K562 (cell line): ENCODE results near the gene HAUS6. TPM values are rescaled to one million over a fixed set of nuclear protein-coding genes. Genes with fewer than 3 reads are reported as not detected.
A peak's percentile ranks its signal among the peaks of the same experiment; 100 is the strongest.

Experiments used
- CBX3 ChIP-seq, 2 experiments: IDR thresholded peaks; 1 replicate in 1 of 2; 2 replicates in 1 of 2; pipeline ENCODE4 v1.6.1; 2012; ENCODE audit warnings: inconsistent platforms in 2 of 2, low read length in 2 of 2, borderline replicate concordance in 1 of 2, control low read depth in 1 of 2
- CTBP1 ChIP-seq: fragments of 450-650 bp; IDR thresholded peaks from 2 replicates; pipeline ENCODE4 v1.6.1; 2016; ENCODE audit warnings: borderline replicate concordance
- ELF2 ChIP-seq: fragments of 250-450 bp; sonication (Bioruptor Pico); IDR thresholded peaks from 2 replicates; pipeline ENCODE4 v1.5.0; 2021; ENCODE audit warnings: mild to moderate bottlenecking
- EP400 ChIP-seq: fragments of 450-650 bp; IDR thresholded peaks from 2 replicates; pipeline ENCODE4 v1.6.1; 2017; ENCODE audit warnings: antibody characterized with exemption, mild to moderate bottlenecking, moderate library complexity
- FIP1L1 ChIP-seq: fragments of 200-400 bp; formaldehyde crosslinking; IDR thresholded peaks from 2 replicates; pipeline ENCODE4 v1.6.1; 2018; ENCODE audit warnings: mild to moderate bottlenecking, low read depth, low read length; ENCODE audit not compliant: poor library complexity, severe bottlenecking
- FOXK2 ChIP-seq, 2 experiments: fragments of 450-650 bp; IDR thresholded peaks in 1 of 2; conservative IDR thresholded peaks in 1 of 2; 2 replicates each; pipeline ENCODE4 v1.6.1; 2016; ENCODE audit warnings: low read depth in 2 of 2, mild to moderate bottlenecking in 1 of 2
- HCFC1 ChIP-seq: IDR thresholded peaks from 2 replicates; pipeline ENCODE4 v1.6.1; 2012; ENCODE audit warnings: low read depth, low read length, improper control_type of control experiment
- KAT8 ChIP-seq: fragments of 450-650 bp; IDR thresholded peaks from 2 replicates; pipeline ENCODE4 v1.6.1; 2016; ENCODE audit warnings: low read depth, mild to moderate bottlenecking
- MAFK ChIP-seq: IDR thresholded peaks from 2 replicates; pipeline ENCODE4 v1.6.1; 2011; ENCODE audit warnings: low read length, improper control_type of control experiment
- NFIX ChIP-seq: fragments of 250-450 bp; sonication (Bioruptor Pico); IDR thresholded peaks from 2 replicates; pipeline ENCODE4 v1.4.0; 2020; ENCODE audit warnings: low read depth, mild to moderate bottlenecking, moderate library complexity
- PTTG1 ChIP-seq: fragments of 450-650 bp; IDR thresholded peaks from 2 replicates; pipeline ENCODE4 v1.6.1; 2016; ENCODE audit warnings: low read depth, mild to moderate bottlenecking, missing genetic modification characterization, missing compliant biosample characterization
- SMC3 ChIP-seq: conservative IDR thresholded peaks from 2 replicates; pipeline ENCODE4 v1.6.1; 2011; ENCODE audit warnings: low read depth, low read length, improper control_type of control experiment; ENCODE audit not compliant: insufficient read depth
- SUPT5H ChIP-seq: fragments of 450-650 bp; IDR thresholded peaks from 2 replicates; pipeline ENCODE4 v1.6.1; 2016
- TAF1 ChIP-seq: IDR thresholded peaks from 2 replicates; pipeline ENCODE4 v1.6.1; 2011; ENCODE audit warnings: mild to moderate bottlenecking, low read length, moderate library complexity; ENCODE audit not compliant: insufficient read depth, control insufficient read depth, severe bottlenecking; ENCODE audit errors: extremely low read depth
- ZFP36 ChIP-seq: fragments of 150-350 bp; IDR thresholded peaks from 2 replicates; pipeline ENCODE4 v1.6.1; 2018; ENCODE audit warnings: low read length, low read depth; ENCODE audit not compliant: partially characterized antibody
- ZFX ChIP-seq: sonication (generic); formaldehyde crosslinking; IDR thresholded peaks from 2 replicates; pipeline ENCODE4 v1.8.0; 2022; ENCODE audit warnings: mild to moderate bottlenecking, missing genetic modification reagents, moderate library complexity
- ZNF224 ChIP-seq: sonication (generic); formaldehyde crosslinking; IDR thresholded peaks from 2 replicates; pipeline ENCODE4 v1.8.0; 2022; ENCODE audit warnings: mild to moderate bottlenecking, missing genetic modification reagents
- ZNF584 ChIP-seq: fragments of 200-800 bp; sonication (Bioruptor generic); IDR thresholded peaks from 2 replicates; pipeline ENCODE4 v1.6.1; 2016; ENCODE audit warnings: low read depth, mild to moderate bottlenecking, missing genetic modification characterization, missing compliant biosample characterization
- ZNF778 ChIP-seq: fragments of 450-650 bp; formaldehyde crosslinking; IDR thresholded peaks from 2 replicates; pipeline ENCODE4 v1.4.0; 2020; ENCODE audit warnings: mild to moderate bottlenecking, moderate library complexity
- polyA plus RNA-seq, 8 experiments: library from polyadenylated mRNA; depleted of rRNA in 4 of 8; stranded (reverse) in 5 of 8; unstranded in 3 of 8; fragments of >200 nt; fragmentation: Nextera tagmentation in 2 of 8; fragmentation: Illumina TruSeq in 1 of 8; extraction: Ambion mirVana in 2 of 8; extraction: Trizol in 1 of 8; gene quantifications; 2 replicates each; pipeline versions ENCODE4 v1.2.1 to v1.2.3, GENCODE V29; 2011 to 2014; ENCODE audit warnings: inconsistent platforms in 1 of 8, missing spikeins in 1 of 8
- total RNA-seq, 7 experiments: library from RNA; depleted of rRNA in 6 of 7; stranded (reverse); fragments of >200 nt in 6 of 7; fragmentation: Illumina TruSeq in 2 of 7; extraction: Trizol in 2 of 7; gene quantifications; 2 replicates each; pipeline versions ENCODE4 v1.2.1 to v1.2.3, GENCODE V29; 2011 to 2021; ENCODE audit warnings: low replicate concordance in 1 of 7
- TF ChIP-seq, protein P1 (sequence below): fragments of 200-800 bp; sonication (Bioruptor generic); IDR thresholded peaks from 2 replicates; pipeline ENCODE4 v1.6.1; 2016; ENCODE audit warnings: missing genetic modification characterization, missing compliant biosample characterization
- TF ChIP-seq, protein P2 (sequence below): sonication (generic); formaldehyde crosslinking; IDR thresholded peaks from 2 replicates; pipeline ENCODE4 v1.8.1; 2023; ENCODE audit warnings: mild to moderate bottlenecking, missing genetic modification reagents

The HAUS6 gene
- total and polyA plus RNA-seq, 9 of the 15 experiments (the other 6 are each of a cell fraction or from before 2014, with no cell fraction given), result 10.2 to 31.7 (median 23.1) TPM

DNA sequence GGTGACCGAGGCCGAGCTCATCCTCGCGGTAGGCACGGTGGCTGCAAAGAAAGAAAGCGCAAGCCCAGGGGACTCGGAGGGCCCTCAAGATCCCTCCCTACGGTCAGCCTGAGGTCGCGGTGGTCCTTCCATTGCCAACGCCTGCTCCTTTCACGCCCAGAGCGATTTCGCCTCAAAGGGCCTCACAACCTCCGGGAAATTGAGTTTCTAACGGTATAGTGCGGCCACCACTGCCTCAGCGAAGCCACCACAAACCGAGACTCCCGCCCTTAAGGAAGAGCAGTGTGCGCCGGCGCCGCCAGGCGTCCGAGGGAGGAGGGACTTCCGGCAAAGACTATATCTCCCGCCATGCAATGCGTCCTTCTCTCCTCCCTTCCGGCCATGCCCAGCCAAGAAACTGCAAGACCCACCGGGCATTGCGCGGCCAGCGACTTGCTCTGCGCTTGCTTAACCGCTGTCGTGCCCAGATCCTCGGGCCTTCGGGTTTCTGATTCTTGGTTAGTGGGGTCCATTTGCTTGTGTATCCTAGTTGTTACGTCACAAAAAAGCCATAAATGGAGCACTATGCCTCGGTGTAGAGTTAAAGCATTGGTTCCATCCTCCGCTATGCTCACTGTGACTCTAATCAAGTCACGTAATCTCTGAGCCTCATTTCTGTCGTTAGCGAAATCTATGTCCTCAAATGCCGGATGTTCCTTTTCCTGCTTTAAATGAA, at the start of gene HAUS6 (continued):
- TF ChIP-seq, protein P1, sequence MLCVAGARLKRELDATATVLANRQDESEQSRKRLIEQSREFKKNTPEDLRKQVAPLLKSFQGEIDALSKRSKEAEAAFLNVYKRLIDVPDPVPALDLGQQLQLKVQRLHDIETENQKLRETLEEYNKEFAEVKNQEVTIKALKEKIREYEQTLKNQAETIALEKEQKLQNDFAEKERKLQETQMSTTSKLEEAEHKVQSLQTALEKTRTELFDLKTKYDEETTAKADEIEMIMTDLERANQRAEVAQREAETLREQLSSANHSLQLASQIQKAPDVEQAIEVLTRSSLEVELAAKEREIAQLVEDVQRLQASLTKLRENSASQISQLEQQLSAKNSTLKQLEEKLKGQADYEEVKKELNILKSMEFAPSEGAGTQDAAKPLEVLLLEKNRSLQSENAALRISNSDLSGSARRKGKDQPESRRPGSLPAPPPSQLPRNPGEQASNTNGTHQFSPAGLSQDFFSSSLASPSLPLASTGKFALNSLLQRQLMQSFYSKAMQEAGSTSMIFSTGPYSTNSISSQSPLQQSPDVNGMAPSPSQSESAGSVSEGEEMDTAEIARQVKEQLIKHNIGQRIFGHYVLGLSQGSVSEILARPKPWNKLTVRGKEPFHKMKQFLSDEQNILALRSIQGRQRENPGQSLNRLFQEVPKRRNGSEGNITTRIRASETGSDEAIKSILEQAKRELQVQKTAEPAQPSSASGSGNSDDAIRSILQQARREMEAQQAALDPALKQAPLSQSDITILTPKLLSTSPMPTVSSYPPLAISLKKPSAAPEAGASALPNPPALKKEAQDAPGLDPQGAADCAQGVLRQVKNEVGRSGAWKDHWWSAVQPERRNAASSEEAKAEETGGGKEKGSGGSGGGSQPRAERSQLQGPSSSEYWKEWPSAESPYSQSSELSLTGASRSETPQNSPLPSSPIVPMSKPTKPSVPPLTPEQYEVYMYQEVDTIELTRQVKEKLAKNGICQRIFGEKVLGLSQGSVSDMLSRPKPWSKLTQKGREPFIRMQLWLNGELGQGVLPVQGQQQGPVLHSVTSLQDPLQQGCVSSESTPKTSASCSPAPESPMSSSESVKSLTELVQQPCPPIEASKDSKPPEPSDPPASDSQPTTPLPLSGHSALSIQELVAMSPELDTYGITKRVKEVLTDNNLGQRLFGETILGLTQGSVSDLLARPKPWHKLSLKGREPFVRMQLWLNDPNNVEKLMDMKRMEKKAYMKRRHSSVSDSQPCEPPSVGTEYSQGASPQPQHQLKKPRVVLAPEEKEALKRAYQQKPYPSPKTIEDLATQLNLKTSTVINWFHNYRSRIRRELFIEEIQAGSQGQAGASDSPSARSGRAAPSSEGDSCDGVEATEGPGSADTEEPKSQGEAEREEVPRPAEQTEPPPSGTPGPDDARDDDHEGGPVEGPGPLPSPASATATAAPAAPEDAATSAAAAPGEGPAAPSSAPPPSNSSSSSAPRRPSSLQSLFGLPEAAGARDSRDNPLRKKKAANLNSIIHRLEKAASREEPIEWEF, result no peak
- TF ChIP-seq FOXK2 (conservative IDR thresholded peaks at IDR 0.05 in 1 of 2, IDR thresholded peaks at IDR 0.05 in 1 of 2; ENCODE audit: low read depth in 2 of 2) (peak in 1 of 2 experiments; percentile 42; a peak in 1 of 4 replicates), HCFC1 (peak; percentile 93), CTBP1 (no peak), ELF2 (CRISPR knock-in tag) (peak; percentile 60; the same call in 1 of the 2 replicates), SMC3 (no peak), PTTG1 (tag) (no peak), MAFK (no peak), KAT8 (no peak), FIP1L1 (no peak), ZFX (CRISPR knock-in tag) (peak; percentile 70), ZNF224 (CRISPR knock-in tag) (no peak), NFIX (CRISPR knock-in tag) (no peak), ZNF778 (CRISPR knock-in tag) (no peak), ZNF584 (CRISPR knock-in tag) (no peak), CBX3 (IDR thresholded peaks at IDR 0.05; ENCODE audit: borderline replicate concordance in 1 of 2, low read length in 2 of 2) (no peak), ZFP36 (no peak), EP400 (peak; percentile 72), SUPT5H (peak; percentile 82), TAF1 (peak; percentile 82)
- TF ChIP-seq, protein P2, sequence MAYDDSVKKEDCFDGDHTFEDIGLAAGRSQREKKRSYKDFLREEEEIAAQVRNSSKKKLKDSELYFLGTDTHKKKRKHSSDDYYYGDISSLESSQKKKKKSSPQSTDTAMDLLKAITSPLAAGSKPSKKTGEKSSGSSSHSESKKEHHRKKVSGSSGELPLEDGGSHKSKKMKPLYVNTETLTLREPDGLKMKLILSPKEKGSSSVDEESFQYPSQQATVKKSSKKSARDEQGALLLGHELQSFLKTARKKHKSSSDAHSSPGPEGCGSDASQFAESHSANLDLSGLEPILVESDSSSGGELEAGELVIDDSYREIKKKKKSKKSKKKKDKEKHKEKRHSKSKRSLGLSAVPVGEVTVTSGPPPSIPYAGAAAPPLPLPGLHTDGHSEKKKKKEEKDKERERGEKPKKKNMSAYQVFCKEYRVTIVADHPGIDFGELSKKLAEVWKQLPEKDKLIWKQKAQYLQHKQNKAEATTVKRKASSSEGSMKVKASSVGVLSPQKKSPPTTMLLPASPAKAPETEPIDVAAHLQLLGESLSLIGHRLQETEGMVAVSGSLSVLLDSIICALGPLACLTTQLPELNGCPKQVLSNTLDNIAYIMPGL (CRISPR knock-in tag), result no peak; the same call in 1 of the 2 replicates
